B cell (primary cell): Measurements from ENCODE around the gene MED16. TPM values are rescaled to one million over a fixed set of nuclear protein-coding genes. Genes with fewer than 3 reads are reported as not detected.

Experiments used
- ATAC-seq: fragments of 200-7000 bp; cut with Tn5 transposase; one replicate; pipeline ENCODE4 v1.10.0; 2021; ENCODE audit warnings: low read depth, mild to moderate bottlenecking, moderate number of reproducible peaks, moderate library complexity
- CTCF ChIA-PET: fragments of 350-600 bp; sonication (Branson Sonifier 250); formaldehyde crosslinking; loops from one replicate; lab custom pipeline; 2021; ENCODE audit warnings: antibody characterized with exemption, inconsistent platforms; lab: Charles Lee
- POLR2A ChIA-PET: fragments of 350-600 bp; sonication (Branson Sonifier 250); formaldehyde crosslinking; loops from one replicate; lab custom pipeline; 2021; ENCODE audit warnings: antibody characterized with exemption; lab: Charles Lee
- DNase-seq: peaks from one replicate; pipeline ENCODE4 v3.0.0; 2013
- H2AFZ ChIP-seq: 2 replicates; pipeline ENCODE4 v1.6.1; 2012; ENCODE audit warnings: mild to moderate bottlenecking, low read depth, low read length; ENCODE audit not compliant: insufficient read depth, poor library complexity, severe bottlenecking
- H3K27ac ChIP-seq, 2 donors: 1 replicate in 1 of 2; 2 replicates in 1 of 2; pipeline ENCODE4 v1.5.1; 2012 to 2013; ENCODE audit warnings: low read length in 2 of 2, mild to moderate bottlenecking in 2 of 2, moderate library complexity in 1 of 2
- H3K27me3 ChIP-seq, 4 experiments: fragments of 200-600 bp in 1 of 4; sonication (generic) in 1 of 4; replicated peaks in 1 of 4; 1 replicate in 2 of 4; 2 replicates in 2 of 4; pipeline versions ENCODE4 v1.6.1 to v1.7.0; 2013 to 2016; ENCODE audit warnings: low read length in 3 of 4, mild to moderate bottlenecking in 2 of 4, mixed read lengths in 1 of 4, moderate library complexity in 1 of 4; ENCODE audit not compliant: insufficient read depth in 4 of 4, control insufficient read depth in 3 of 4; ENCODE audit errors: control extremely low read depth in 1 of 4
- H3K36me3 ChIP-seq, 2 experiments: replicated peaks in 1 of 2; 1 replicate in 1 of 2; 2 replicates in 1 of 2; pipeline versions ENCODE4 v1.6.1 to v1.7.1; 2013; ENCODE audit warnings: low read length in 1 of 2; ENCODE audit not compliant: insufficient read depth in 2 of 2, control insufficient read depth in 1 of 2; ENCODE audit errors: control extremely low read depth in 1 of 2, extremely low read depth in 1 of 2
- H3K4me1 ChIP-seq, 2 donors: fragments of 200-600 bp in 1 of 2; sonication (generic) in 1 of 2; 1 replicate in 1 of 2; 2 replicates in 1 of 2; pipeline versions ENCODE4 v1.5.1 to v1.6.1; 2013 to 2017; ENCODE audit warnings: low read length in 2 of 2; ENCODE audit not compliant: control insufficient read depth in 2 of 2, insufficient read depth in 2 of 2
- H3K4me2 ChIP-seq: replicated peaks from 2 replicates; pipeline ENCODE3; 2012; ENCODE audit warnings: mild to moderate bottlenecking, low read depth, low read length; ENCODE audit not compliant: poor library complexity, severe bottlenecking
- H3K4me3 ChIP-seq, 5 experiments: fragments of 200-600 bp in 1 of 5; sonication (generic) in 1 of 5; 1 replicate in 3 of 5; 2 replicates in 2 of 5; pipeline versions ENCODE4 v1.5.1 to v1.7.0; 2011 to 2016; ENCODE audit warnings: low read length in 4 of 5, mild to moderate bottlenecking in 4 of 5, low read depth in 2 of 5, control low read depth in 1 of 5, moderate library complexity in 1 of 5; ENCODE audit not compliant: insufficient read depth in 1 of 5; ENCODE audit errors: control extremely low read depth in 1 of 5, extremely low read depth in 1 of 5
- H3K79me2 ChIP-seq: fragments of 200-600 bp; sonication (generic); one replicate; pipeline ENCODE4 v1.6.0; 2016; ENCODE audit warnings: low read length; ENCODE audit not compliant: control insufficient read depth, insufficient read depth
- H3K9ac ChIP-seq: fragments of 200-600 bp; sonication (generic); 2 replicates; pipeline ENCODE4 v1.6.1; 2017; ENCODE audit warnings: mild to moderate bottlenecking, low read length, moderate library complexity
- H3K9me3 ChIP-seq, 3 donors: one replicate each; pipeline versions ENCODE4 v1.6.1 to v1.7.1; 2013; ENCODE audit warnings: low read length in 2 of 3; ENCODE audit not compliant: control insufficient read depth in 2 of 3, insufficient read depth in 1 of 3; ENCODE audit errors: control extremely low read depth in 1 of 3
- H4K20me1 ChIP-seq: 2 replicates; pipeline ENCODE4 v1.6.0; 2012; ENCODE audit warnings: mild to moderate bottlenecking, low read length; ENCODE audit not compliant: insufficient read depth, control insufficient read depth, poor library complexity, severe bottlenecking
- H3K27ac Mint-ChIP-seq: one replicate; pipeline ENCODE4 v1.8.0; 2021; ENCODE audit warnings: mixed read lengths
- H3K27me3 Mint-ChIP-seq: one replicate; pipeline ENCODE4 v1.8.0; 2021; ENCODE audit warnings: mixed read lengths
- H3K4me1 Mint-ChIP-seq: one replicate; pipeline ENCODE4 v1.8.0; 2021; ENCODE audit warnings: mixed read lengths
- H3K4me3 Mint-ChIP-seq: one replicate; pipeline ENCODE4 v1.8.0; 2021; ENCODE audit warnings: mixed read lengths
- H3K9me3 Mint-ChIP-seq: one replicate; pipeline ENCODE4 v1.8.0; 2022; ENCODE audit warnings: mixed read lengths; ENCODE audit not compliant: insufficient read depth
- CTCF ChIP-seq: fragments of 200-600 bp; IDR thresholded peaks from one replicate; pipeline ENCODE4 v1.8.0; 2022; ENCODE audit warnings: antibody characterized with exemption, mild to moderate bottlenecking
- EZH2 ChIP-seq: IDR thresholded peaks from 2 replicates; pipeline ENCODE4 v1.6.1; 2012; ENCODE audit warnings: borderline replicate concordance, low read depth, mild to moderate bottlenecking, moderate library complexity, low read length; ENCODE audit not compliant: insufficient read depth, poor library complexity, severe bottlenecking
- WGBS: methylation state at CpG from one replicate; pipeline ENCODE4 v1.1.5; 2013; ENCODE audit warnings: missing lambda C conversion rate; ENCODE audit not compliant: insufficient coverage; 5-methylcytosine and 5-hydroxymethylcytosine counted together
- intact Hi-C: fragments of 100-400 bp; cut with micrococcal nuclease; formaldehyde crosslinking; loops from one replicate; pipeline ENCODE4 v1.10.0; 2022
- polyA plus RNA-seq: library from polyadenylated mRNA; depleted of rRNA; stranded (reverse); fragments of >200 nt; gene quantifications from 2 replicates; pipeline ENCODE4 v1.2.3, GENCODE V29; 2012
- total RNA-seq, 2 donors: library from RNA; stranded (reverse); fragments of 120-200 nt in 1 of 2; gene quantifications; 1 replicate in 1 of 2; 2 replicates in 1 of 2; pipeline versions ENCODE4 v1.2.3 to v1.2.4, GENCODE V29; 2013 to 2022

The MED16 gene
- total and polyA plus RNA-seq, 2 donors (not counting 1 experiment from before 2014, with no cell fraction given), result 85.0 to 85.3 TPM

- DNase-seq (peak; percentile 87), ATAC-seq (peak; percentile 39)
- Histone ChIP-seq H3K4me1 (peaks cover 49 to 60% of the 10 kb centered on the region in 2 donors), H2AFZ (peak overlapping the region; percentile 77), H3K9ac (peak overlapping the region; percentile 57), H3K4me3 (peak overlapping the region in 4 of 5 experiments; percentile 40 to 70 (median 54)), H3K27me3 (peaks cover 0 to 32% (median 4%) of the 10 kb centered on the region in 4 experiments), H3K4me2 (peak overlapping the region; percentile 93), H3K36me3 (no peaks in the 10 kb centered on the region), H3K79me2 (peaks cover 10% of the 10 kb centered on the region), H4K20me1 (peaks cover 4% of the 10 kb centered on the region), H3K9me3 (peaks cover 0 to 4% (median 0%) of the 10 kb centered on the region in 3 donors), H3K27ac (peak overlapping the region in 1 of 2 donors; percentile 41)
- Mint-ChIP-seq H3K4me3 (peak overlapping the region; percentile 85), H3K27me3 (no peaks in the 10 kb centered on the region), H3K9me3 (no peaks in the 10 kb centered on the region), H3K27ac (peak overlapping the region; percentile 38), H3K4me1 (peaks cover 35% of the 10 kb centered on the region)
- ChIA-PET CTCF (interaction anchor here (0.7 to 7.9 kb wide), 13 partner anchors 18 to 324 kb away, joined by 3 to 143 read pairs (median 3); partner anchors contain the start of genes CFD, GRIN3B, MED16 and RNU6-9), POLR2A (interaction anchor here (0.5 to 3.6 kb wide), 6 partner anchors 11 to 64 kb away, joined by 3 to 22 read pairs (median 7); partner anchors contain the start of genes MED16, RNU6-9 and WDR18)
- no peak for TF ChIP-seq CTCF
- no peak for TF ChIP-seq EZH2
- WGBS, result under 1% methylated on average over 82 of the region's 84 CpGs
- intact Hi-C loops, result loop anchor here (2.0 to 10.0 kb wide), 4 partner anchors 145 to 321 kb away; partner anchors contain the start of genes ARHGAP45, ATP5F1D and RNF126
Observed at GRCh38 chr19:920051-920864, 27.3 kb upstream of the MED16 start.
